Measurements from ENCODE around the gene RNF227. TPM values are rescaled to one million over a fixed set of nuclear protein-coding genes. Genes with fewer than 3 reads are reported as not detected.

RNF227 gene
- total and polyA plus RNA-seq, 2 of the 13 experiments (the other 11 are each of a cell fraction or from before 2014, with no cell fraction given) = 0.20 to 0.79 TPM

DNA sequence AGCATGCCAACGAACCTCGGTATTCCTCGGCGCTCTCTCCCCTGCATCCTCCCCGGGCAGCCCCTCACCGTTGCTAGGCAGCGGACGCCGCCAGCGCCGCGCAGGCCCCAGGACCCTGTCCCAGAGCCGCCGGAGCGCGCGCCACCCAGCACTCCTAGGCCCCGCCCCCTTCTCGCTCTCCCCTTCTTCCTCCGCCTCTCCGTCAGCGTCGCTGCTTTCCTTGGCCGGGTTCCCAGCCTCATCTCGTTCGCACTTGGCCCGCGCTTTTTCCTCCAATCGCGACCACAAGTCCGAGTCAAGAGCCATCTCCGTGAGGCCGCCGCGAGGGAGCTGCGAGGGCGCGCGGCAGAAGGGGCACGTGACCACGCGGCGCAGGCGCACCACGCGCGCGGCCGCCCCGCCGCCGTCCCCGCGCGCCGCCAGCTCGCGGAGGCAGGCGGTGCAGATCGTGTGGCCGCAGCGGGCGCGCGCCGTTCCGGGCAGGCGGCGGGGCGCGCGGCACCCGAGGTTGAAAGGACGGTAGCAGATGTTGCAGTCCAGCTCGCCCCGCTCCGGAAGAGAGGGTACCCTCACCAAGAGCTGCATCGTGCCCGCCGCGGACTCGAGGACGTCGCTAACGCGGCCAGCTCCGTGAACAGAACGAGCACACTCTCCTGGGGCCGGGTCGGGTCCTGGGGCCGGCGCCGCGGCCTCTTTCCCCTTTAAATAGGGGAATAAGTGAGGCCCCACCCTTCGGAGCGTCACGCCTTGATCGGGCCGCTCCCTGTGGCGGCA, at the start of gene RNF227 (continued):
- TF ChIP-seq, protein P1, sequence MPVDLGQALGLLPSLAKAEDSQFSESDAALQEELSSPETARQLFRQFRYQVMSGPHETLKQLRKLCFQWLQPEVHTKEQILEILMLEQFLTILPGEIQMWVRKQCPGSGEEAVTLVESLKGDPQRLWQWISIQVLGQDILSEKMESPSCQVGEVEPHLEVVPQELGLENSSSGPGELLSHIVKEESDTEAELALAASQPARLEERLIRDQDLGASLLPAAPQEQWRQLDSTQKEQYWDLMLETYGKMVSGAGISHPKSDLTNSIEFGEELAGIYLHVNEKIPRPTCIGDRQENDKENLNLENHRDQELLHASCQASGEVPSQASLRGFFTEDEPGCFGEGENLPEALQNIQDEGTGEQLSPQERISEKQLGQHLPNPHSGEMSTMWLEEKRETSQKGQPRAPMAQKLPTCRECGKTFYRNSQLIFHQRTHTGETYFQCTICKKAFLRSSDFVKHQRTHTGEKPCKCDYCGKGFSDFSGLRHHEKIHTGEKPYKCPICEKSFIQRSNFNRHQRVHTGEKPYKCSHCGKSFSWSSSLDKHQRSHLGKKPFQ (CRISPR knock-in tag; IDR thresholded peaks at IDR 0.05; ENCODE audit: insufficient replicate concordance) = no peak
- TF ChIP-seq MIXL1 (CRISPR knock-in tag; IDR thresholded peaks at IDR 0.05) = no peak
- TF ChIP-seq, protein P2, sequence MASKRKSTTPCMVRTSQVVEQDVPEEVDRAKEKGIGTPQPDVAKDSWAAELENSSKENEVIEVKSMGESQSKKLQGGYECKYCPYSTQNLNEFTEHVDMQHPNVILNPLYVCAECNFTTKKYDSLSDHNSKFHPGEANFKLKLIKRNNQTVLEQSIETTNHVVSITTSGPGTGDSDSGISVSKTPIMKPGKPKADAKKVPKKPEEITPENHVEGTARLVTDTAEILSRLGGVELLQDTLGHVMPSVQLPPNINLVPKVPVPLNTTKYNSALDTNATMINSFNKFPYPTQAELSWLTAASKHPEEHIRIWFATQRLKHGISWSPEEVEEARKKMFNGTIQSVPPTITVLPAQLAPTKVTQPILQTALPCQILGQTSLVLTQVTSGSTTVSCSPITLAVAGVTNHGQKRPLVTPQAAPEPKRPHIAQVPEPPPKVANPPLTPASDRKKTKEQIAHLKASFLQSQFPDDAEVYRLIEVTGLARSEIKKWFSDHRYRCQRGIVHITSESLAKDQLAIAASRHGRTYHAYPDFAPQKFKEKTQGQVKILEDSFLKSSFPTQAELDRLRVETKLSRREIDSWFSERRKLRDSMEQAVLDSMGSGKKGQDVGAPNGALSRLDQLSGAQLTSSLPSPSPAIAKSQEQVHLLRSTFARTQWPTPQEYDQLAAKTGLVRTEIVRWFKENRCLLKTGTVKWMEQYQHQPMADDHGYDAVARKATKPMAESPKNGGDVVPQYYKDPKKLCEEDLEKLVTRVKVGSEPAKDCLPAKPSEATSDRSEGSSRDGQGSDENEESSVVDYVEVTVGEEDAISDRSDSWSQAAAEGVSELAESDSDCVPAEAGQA (IDR thresholded peaks at IDR 0.05; ENCODE audit: low read depth) = 0 out of 2 replicates have a peak, but pooled peaks have one; percentile 33
- TF ChIP-seq, protein P2 (CRISPR knock-in tag; IDR thresholded peaks at IDR 0.05; ENCODE audit: borderline replicate concordance) = peak; percentile 94; the same call in 1 of the 2 replicates
- 0 out of 2 replicates have a peak, but pooled peaks have one; percentile 38 for TF ChIP-seq ZNF205 (CRISPR knock-in tag; IDR thresholded peaks at IDR 0.05)
- TF ChIP-seq ZSCAN20 (CRISPR knock-in tag; IDR thresholded peaks at IDR 0.05; ENCODE audit: borderline replicate concordance) = no peak
- TF ChIP-seq NCOA2 (CRISPR knock-in tag; IDR thresholded peaks at IDR 0.05) = peak; percentile 42; the same call in 1 of the 2 replicates
- TF ChIP-seq ARHGAP35 (CRISPR knock-in tag; IDR thresholded peaks at IDR 0.05; ENCODE audit: borderline replicate concordance) = peak; percentile 84; the same call in 1 of the 2 replicates
- no peak for TF ChIP-seq ZNF746 (CRISPR knock-in tag; IDR thresholded peaks at IDR 0.05)
- TF ChIP-seq, protein P3, sequence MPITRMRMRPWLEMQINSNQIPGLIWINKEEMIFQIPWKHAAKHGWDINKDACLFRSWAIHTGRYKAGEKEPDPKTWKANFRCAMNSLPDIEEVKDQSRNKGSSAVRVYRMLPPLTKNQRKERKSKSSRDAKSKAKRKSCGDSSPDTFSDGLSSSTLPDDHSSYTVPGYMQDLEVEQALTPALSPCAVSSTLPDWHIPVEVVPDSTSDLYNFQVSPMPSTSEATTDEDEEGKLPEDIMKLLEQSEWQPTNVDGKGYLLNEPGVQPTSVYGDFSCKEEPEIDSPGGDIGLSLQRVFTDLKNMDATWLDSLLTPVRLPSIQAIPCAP (CRISPR knock-in tag; IDR thresholded peaks at IDR 0.05; ENCODE audit: low read depth) = no peak
- TF ChIP-seq, protein P4, sequence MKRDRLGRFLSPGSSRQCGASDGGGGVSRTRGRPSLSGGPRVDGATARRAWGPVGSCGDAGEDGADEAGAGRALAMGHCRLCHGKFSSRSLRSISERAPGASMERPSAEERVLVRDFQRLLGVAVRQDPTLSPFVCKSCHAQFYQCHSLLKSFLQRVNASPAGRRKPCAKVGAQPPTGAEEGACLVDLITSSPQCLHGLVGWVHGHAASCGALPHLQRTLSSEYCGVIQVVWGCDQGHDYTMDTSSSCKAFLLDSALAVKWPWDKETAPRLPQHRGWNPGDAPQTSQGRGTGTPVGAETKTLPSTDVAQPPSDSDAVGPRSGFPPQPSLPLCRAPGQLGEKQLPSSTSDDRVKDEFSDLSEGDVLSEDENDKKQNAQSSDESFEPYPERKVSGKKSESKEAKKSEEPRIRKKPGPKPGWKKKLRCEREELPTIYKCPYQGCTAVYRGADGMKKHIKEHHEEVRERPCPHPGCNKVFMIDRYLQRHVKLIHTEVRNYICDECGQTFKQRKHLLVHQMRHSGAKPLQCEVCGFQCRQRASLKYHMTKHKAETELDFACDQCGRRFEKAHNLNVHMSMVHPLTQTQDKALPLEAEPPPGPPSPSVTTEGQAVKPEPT (CRISPR knock-in tag; IDR thresholded peaks at IDR 0.05; ENCODE audit: low read depth) = peak; percentile 70; the same call in 1 of the 2 replicates
- peak; percentile 91 for TF ChIP-seq ZNF678 (CRISPR knock-in tag; IDR thresholded peaks at IDR 0.05)
- peak; percentile 59; the same call in 1 of the 2 replicates for TF ChIP-seq ZNF367 (CRISPR knock-in tag; IDR thresholded peaks at IDR 0.05; ENCODE audit: borderline replicate concordance)
- TF ChIP-seq ADNP (CRISPR knock-in tag; IDR thresholded peaks at IDR 0.05) = no peak
- TF ChIP-seq HOXA3 (CRISPR knock-in tag; IDR thresholded peaks at IDR 0.05) = peak; percentile 81
- TF ChIP-seq NR1H2 (CRISPR knock-in tag; IDR thresholded peaks at IDR 0.05; ENCODE audit: borderline replicate concordance, low read depth) = peak; percentile 93
- no peak for TF ChIP-seq TBL1XR1 (IDR thresholded peaks at IDR 0.05; ENCODE audit: borderline replicate concordance, low read length, partially characterized antibody)
- TF ChIP-seq, protein P5, sequence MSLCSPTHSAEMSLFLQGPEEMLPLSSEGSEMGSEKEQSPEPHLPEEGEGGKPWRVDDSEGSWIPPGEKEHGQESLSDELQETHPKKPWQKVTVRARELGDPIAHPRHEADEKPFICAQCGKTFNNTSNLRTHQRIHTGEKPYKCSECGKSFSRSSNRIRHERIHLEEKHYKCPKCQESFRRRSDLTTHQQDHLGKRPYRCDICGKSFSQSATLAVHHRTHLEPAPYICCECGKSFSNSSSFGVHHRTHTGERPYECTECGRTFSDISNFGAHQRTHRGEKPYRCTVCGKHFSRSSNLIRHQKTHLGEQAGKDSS (CRISPR knock-in tag; IDR thresholded peaks at IDR 0.05; ENCODE audit: borderline replicate concordance, low read depth) = no peak
